Aorta (tissue), 5 donors: Measurements from ENCODE around the gene KDM3A. TPM values are rescaled to one million over a fixed set of nuclear protein-coding genes. Genes with fewer than 3 reads are reported as not detected.

Source experiments
- ATAC-seq: fragments of 200-7000 bp; cut with Tn5 transposase; one replicate; pipeline ENCODE4 v1.9.1; 2022; ENCODE audit warnings: moderate library complexity; ENCODE audit not compliant: low FRiP score
- DNase-seq, 2 donors: peaks; one replicate each; pipeline ENCODE4 v3.0.0-alpha.2; 2020
- H3K27ac ChIP-seq, 2 donors: one replicate each; pipeline ENCODE4 v1.5.1; 2013; ENCODE audit warnings: low read length in 2 of 2, mild to moderate bottlenecking in 2 of 2, moderate library complexity in 2 of 2, control low read depth in 1 of 2, inconsistent platforms in 1 of 2, low read depth in 1 of 2
- H3K27me3 ChIP-seq, 2 donors: one replicate each; pipeline ENCODE4 v1.6.1; 2013; ENCODE audit warnings: control low read depth in 1 of 2, low read length in 1 of 2, mild to moderate bottlenecking in 1 of 2, moderate library complexity in 1 of 2; ENCODE audit not compliant: insufficient read depth in 2 of 2, control insufficient read depth in 1 of 2
- H3K36me3 ChIP-seq, 2 donors: one replicate each; pipeline ENCODE4 v1.6.1; 2013; ENCODE audit warnings: control low read depth in 1 of 2, low read length in 1 of 2, mild to moderate bottlenecking in 1 of 2; ENCODE audit not compliant: insufficient read depth in 2 of 2, control insufficient read depth in 1 of 2
- H3K4me1 ChIP-seq, 2 donors: one replicate each; pipeline ENCODE4 v1.6.1; 2013; ENCODE audit warnings: low read length in 2 of 2, control low read depth in 1 of 2, mild to moderate bottlenecking in 1 of 2, moderate library complexity in 1 of 2; ENCODE audit not compliant: insufficient read depth in 2 of 2, control insufficient read depth in 1 of 2
- H3K4me3 ChIP-seq, 2 donors: one replicate each; pipeline ENCODE4 v1.5.1; 2013; ENCODE audit warnings: low read length in 2 of 2, control low read depth in 1 of 2, mild to moderate bottlenecking in 1 of 2
- H3K9me3 ChIP-seq: one replicate; pipeline ENCODE4 v1.6.1; 2013; ENCODE audit warnings: mild to moderate bottlenecking, low read length; ENCODE audit not compliant: control insufficient read depth
- WGBS, 2 donors: extraction: QIAGEN DNeasy Blood & Tissue Kit; methylation state at CpG; one replicate each; pipeline ENCODE4 v1.1.7; 2013; 5-methylcytosine and 5-hydroxymethylcytosine counted together
- intact Hi-C, 2 donors: fragments of 100-400 bp; cut with DNase I; formaldehyde crosslinking; loops; one replicate each; pipeline versions ENCODE4 v1.14.2 to v1.15.0; 2022
- polyA plus RNA-seq, 2 donors: library from polyadenylated mRNA; stranded (reverse); fragments of 200-250 nt; gene quantifications; one replicate each; pipeline ENCODE4 v1.2.3, GENCODE V29; 2013
- total RNA-seq, 2 donors: library from RNA; stranded (reverse); fragmentation: NEBNext Ultra II Directional; extraction: Animal tissue kit (Norgen Biotek cat#: 25700); gene quantifications; one replicate each; pipeline ENCODE4 v1.2.1, GENCODE V29; 2021
- donor health status: healthy with polysubstance abuse.
- donor health status: Bipolar disorder and iron deficiency.
- donor health status: DM: no; HTN: no; CAD: no.
- donor health status: DM: no; HTN: no; CAD: no.
- donor health status: DM: yes; HTN: yes; CAD: no.

The KDM3A gene
- total and polyA plus RNA-seq, 4 donors, result 30.6 to 75.3 (median 37.9) TPM

DNA sequence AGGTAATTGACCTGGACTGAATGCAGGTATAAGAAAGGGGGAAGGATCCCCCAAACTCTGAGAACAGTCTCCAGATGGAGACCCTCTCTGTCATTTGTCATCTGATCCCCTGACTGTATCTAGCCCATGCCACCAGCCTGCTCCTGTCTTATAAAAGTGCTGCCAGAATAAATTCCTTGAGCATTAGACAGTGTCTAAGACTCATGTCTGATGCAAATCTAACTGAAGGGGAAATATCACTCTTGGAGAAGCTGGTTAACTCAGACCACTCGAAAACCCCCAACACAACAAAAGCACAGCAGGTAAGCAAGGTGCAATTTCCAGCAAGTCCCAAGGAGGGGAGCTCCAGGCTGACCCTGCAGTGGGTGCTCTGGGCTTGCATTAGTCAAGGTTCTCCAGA, 40.9 kb upstream of the KDM3A start:
- Histone ChIP-seq H3K36me3 (no peaks in the 10 kb centered on the region), H3K27ac (no peak overlapping the region), H3K27me3 (no peaks in the 10 kb centered on the region), H3K4me1 (no peaks in the 10 kb centered on the region), H3K4me3 (no peak overlapping the region), H3K9me3 (no peaks in the 10 kb centered on the region)
- 8 to 21% methylated on average over 1 of the region's 1 CpG for WGBS, 2 donors
- intact Hi-C loops, result loop anchor here in 1 of 2 donors (10.0 kb wide), 1 partner anchor 354 kb away; no protein-coding TSS in a partner anchor
- DNase-seq (no peak), ATAC-seq (no peak)

DNA sequence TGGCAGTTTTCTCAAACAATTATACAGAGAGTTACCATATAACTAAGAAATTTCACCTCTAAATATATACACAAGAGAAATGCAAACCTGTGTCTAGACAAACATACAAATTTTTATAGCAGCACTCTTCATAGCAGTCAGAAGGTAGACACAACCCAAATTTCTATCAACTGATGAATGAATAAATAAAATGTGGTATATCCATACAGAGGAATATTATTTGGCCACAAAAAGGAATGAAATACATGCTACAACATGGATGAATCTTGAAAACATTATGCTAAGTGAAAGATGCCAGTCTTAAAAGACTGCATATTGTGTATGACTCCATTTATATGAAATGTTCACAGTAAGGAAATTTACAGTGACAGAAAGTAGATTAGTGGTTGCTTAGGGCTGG, 30.6 kb upstream of the KDM3A start:
- Histone ChIP-seq H3K27ac (no peak overlapping the region), H3K4me1 (no peaks in the 10 kb centered on the region), H3K9me3 (no peaks in the 10 kb centered on the region), H3K4me3 (no peak overlapping the region), H3K27me3 (peaks cover 0 to 3% of the 10 kb centered on the region in 2 donors), H3K36me3 (no peaks in the 10 kb centered on the region)
- no peak for DNase-seq
- no peak for ATAC-seq
- intact Hi-C loops, result no loop called here

DNA sequence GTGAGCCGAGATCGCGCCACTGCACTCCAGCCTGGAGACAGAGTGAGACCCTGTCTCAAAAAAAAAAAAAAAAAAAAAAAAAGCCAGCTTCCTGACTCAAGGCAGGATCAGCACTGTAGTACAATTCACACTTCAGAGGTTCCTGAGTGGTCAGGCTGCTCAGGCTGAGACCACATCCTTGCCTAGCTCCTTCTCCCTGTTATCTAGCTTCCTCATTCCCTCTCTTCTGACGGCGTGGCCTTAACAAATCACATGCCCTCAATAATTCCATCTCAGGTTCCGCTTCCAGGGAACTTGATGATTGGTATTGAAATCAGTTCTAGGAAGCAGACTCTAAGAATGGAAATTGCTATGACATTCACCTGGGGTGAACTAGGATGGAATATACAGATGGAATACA, 29.8 kb upstream of the KDM3A start:
- intact Hi-C loops, result no loop called here
- no peaks in the 10 kb centered on the region for H3K4me1 ChIP-seq
- no peaks in the 10 kb centered on the region for H3K36me3 ChIP-seq
- DNase-seq (no peak), ATAC-seq (no peak)
- no peak overlapping the region for H3K4me3 ChIP-seq
- H3K9me3 ChIP-seq, result no peaks in the 10 kb centered on the region
- 85 to 90% methylated on average over 6 of the region's 6 CpGs for WGBS, 2 donors
- no peak overlapping the region for H3K27ac ChIP-seq
- H3K27me3 ChIP-seq, result peaks cover 0 to 3% of the 10 kb centered on the region in 2 donors

DNA sequence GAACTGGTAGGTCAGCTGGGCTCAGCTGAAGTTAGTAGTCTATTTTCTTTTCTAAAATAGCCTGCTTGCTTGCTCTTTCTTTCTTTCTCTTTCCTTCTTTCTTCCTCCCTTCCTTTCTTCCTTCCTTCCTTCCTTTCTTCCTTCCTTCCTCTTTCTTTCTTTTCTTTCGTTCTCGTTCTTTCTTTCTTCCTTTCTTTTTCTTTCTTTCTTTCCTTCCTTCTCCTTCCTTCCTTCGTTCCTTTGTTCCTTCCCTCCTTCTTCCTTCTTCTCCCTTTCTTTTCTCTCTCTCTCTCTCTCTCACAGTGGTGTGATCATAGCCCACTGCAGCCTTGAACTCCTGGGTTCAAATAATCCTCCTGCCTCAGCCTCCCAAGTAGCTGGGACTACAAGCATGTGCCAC, 29.2 kb upstream of the KDM3A start:
- DNase-seq (no peak), ATAC-seq (no peak)
- Histone ChIP-seq H3K4me1 (no peaks in the 10 kb centered on the region), H3K4me3 (no peak overlapping the region), H3K27me3 (peaks cover 0 to 3% of the 10 kb centered on the region in 2 donors), H3K9me3 (no peaks in the 10 kb centered on the region), H3K27ac (no peak overlapping the region), H3K36me3 (no peaks in the 10 kb centered on the region)
- 88% methylated on average over 3 of the region's 3 CpGs for WGBS, 2 donors
- intact Hi-C loops, result no loop called here

DNA sequence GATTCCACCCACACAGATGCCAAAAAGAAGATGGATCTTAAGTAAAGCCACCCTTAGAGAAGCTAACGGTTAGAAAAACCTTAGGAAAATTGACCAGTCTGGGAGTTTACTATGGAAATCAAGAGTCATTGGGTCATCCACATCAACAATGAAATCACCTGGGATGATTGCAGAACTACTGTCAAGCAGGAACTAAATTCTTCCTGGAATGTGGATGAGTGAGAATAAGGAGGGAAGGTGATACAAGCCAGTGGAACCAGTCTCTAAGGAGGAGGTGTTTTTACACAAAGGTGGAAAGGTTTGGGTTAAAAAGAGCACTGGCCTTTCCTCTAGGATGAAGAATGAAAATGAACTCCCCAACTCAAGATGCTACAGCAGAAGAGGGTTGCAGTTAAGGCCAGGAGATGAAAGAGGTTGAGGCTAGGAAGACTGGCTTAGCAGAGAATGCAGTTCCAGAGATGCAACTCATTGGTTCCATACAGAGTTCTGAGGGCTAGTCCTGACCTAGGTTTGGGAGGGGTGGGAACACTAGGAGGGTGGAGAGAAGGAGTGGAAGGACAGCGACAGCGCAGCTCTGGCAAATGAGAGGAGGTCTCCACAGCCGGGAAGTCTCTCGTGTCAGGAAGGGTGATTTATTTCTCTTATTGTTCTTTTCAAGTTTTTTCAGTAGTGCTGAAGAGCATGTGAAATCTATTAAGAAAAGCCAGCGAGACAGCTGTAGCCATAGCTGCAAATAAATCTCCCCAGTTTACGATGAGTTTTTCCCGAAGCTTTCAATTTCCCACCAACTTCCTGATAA, 27.7 kb upstream of the KDM3A start:
- DNase-seq (no peak), ATAC-seq (no peak)
- intact Hi-C loops, result no loop called here
- 20 to 37% methylated on average over 8 of the region's 8 CpGs for WGBS, 2 donors
- no peaks in the 10 kb centered on the region for H3K9me3 ChIP-seq
- H3K4me1 ChIP-seq, result no peaks in the 10 kb centered on the region
- peaks cover 0 to 3% of the 10 kb centered on the region in 2 donors for H3K27me3 ChIP-seq
- H3K36me3 ChIP-seq, result no peaks in the 10 kb centered on the region
- no peak overlapping the region for H3K27ac ChIP-seq
- no peak overlapping the region for H3K4me3 ChIP-seq

DNA sequence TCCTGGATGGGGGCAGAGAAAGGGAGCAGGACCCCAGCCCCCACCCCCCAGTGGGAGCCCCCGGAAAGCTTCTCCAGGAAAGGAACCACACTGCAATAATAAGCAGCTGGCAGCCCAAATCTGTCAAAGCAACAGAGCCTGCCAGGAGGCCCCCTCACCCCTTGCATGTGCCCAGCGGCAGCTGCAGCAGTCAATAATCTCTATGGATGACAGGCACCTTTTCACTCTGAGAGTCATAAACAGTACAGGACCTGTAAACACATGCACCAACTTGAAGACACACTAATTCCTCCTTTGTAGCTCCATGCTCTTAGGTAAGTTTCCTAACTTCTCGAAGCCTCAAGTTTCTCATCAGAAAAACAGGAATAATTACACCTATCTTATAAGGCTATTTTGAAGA, 26.2 kb upstream of the KDM3A start:
- H3K9me3 ChIP-seq, result peaks cover 2% of the 10 kb centered on the region
- DNase-seq (no peak), ATAC-seq (no peak)
- H3K27ac ChIP-seq, result no peak overlapping the region
- peaks cover 0 to 3% of the 10 kb centered on the region in 2 donors for H3K27me3 ChIP-seq
- no peak overlapping the region for H3K4me3 ChIP-seq
- 60 to 68% methylated on average over 3 of the region's 3 CpGs for WGBS, 2 donors
- no peaks in the 10 kb centered on the region for H3K4me1 ChIP-seq
- H3K36me3 ChIP-seq, result no peaks in the 10 kb centered on the region
- intact Hi-C loops, result no loop called here

DNA sequence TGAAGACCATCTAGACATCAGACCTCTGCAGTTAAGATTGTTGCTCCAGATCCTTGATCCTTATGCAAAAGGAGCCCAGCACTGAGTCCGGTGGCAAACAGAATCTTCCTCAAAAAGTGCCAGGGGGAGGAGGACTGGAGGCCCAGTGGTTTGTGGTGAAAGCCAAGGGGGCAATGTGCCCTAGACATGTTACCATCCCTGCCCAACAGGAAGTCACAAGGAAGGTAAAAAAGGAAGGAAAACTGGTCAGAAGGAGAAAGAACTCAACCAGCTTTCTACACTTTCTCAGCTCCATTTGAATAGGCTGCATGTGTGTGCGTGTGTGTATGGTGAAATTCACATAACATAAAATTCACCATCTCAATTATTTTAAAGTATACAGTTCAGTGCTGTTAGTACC, 25.0 kb upstream of the KDM3A start:
- intact Hi-C loops, result no loop called here
- Histone ChIP-seq H3K27me3 (peaks cover 0 to 4% of the 10 kb centered on the region in 2 donors), H3K4me1 (no peaks in the 10 kb centered on the region), H3K27ac (no peak overlapping the region), H3K4me3 (no peak overlapping the region), H3K9me3 (peaks cover 2% of the 10 kb centered on the region), H3K36me3 (no peaks in the 10 kb centered on the region)
- no peak for ATAC-seq
- DNase-seq, result no peak
- WGBS, 2 donors, result 89 to 96% methylated on average over 2 of the region's 2 CpGs

DNA sequence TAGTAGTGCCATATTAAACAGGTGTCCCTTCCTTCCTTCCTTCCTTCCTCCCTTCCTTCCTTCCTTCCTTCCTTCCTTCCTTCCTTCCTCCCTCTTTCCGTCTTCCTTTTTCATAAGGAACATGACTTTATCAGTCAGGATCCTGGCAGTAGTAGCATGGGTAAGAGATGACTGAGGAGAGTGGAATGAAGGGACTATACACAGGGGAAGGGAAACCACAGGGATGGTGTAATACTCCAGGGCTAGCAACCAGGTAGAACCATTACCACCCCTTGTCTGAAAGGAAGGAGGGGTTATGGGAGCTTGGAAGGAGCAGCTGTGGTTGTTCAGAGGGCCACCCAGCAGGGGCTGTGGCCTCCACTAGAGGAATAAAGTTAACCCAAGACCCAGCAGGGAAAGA, 23.2 kb upstream of the KDM3A start:
- 89 to 90% methylated on average over 1 of the region's 1 CpG for WGBS, 2 donors
- DNase-seq, result no peak
- Histone ChIP-seq H3K4me1 (no peaks in the 10 kb centered on the region), H3K9me3 (peaks cover 2% of the 10 kb centered on the region), H3K27ac (no peak overlapping the region), H3K27me3 (peaks cover 0 to 2% of the 10 kb centered on the region in 2 donors), H3K4me3 (no peak overlapping the region), H3K36me3 (no peaks in the 10 kb centered on the region)
- no peak for ATAC-seq
- intact Hi-C loops, result no loop called here

DNA sequence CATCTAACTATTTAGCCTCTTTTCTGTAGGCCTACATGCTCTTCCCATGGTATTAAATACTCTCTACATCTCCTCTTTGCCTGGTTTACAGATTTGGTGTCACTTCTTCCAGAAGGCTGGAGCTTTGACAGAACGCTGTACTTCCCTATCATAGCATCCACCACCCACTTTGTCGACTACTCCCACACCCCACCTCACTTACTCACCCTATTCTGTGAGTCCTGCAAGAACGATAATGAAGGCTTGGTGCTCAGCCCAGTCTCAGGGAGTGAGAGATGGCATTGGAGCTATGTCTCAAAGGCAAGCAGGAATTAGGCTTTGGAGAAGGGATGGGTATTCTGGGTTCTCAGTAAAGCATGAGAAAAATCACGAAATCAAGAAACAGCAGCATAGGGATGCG, 20.3 kb upstream of the KDM3A start:
- Histone ChIP-seq H3K27me3 (peaks cover 0 to 2% of the 10 kb centered on the region in 2 donors), H3K4me1 (no peaks in the 10 kb centered on the region), H3K27ac (no peak overlapping the region), H3K9me3 (peaks cover 4% of the 10 kb centered on the region), H3K4me3 (no peak overlapping the region), H3K36me3 (no peaks in the 10 kb centered on the region)
- intact Hi-C loops, result no loop called here
- no peak for ATAC-seq
- WGBS, 2 donors, result 86 to 89% methylated on average over 5 of the region's 5 CpGs
- DNase-seq, result no peak
